ENCODE data around the gene PSMA2.
"Not testable (repeated sequence)": the region's sequence is repeated elsewhere in the genome, so short reads cannot be mapped to it uniquely, and the experiment has no call there.

The PSMA2 gene

DNA sequence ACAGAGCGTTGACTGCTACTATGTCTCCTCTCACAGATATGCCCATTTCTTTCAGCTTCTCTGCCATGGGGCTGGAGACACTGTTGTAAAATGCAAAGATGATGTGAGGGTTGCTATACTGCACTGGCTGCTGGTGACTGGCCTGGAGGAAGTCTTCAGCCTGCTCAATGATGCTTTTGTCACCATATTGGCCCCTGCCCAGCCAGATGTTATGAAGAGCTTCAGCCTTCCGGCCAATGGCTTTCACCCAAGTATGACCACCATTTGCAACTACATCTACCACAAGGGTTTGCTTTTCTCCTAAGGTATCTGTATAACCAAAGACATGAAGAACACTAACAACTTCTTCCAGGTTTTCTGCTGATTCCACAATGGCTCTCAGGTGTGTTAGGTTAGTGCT lies 21.7 kb downstream of the PSMA2 start:
- in situ Hi-C loops (cut with MboI; ENCODE audit: low sequenced_read_pairs) = no loop called here

DNA sequence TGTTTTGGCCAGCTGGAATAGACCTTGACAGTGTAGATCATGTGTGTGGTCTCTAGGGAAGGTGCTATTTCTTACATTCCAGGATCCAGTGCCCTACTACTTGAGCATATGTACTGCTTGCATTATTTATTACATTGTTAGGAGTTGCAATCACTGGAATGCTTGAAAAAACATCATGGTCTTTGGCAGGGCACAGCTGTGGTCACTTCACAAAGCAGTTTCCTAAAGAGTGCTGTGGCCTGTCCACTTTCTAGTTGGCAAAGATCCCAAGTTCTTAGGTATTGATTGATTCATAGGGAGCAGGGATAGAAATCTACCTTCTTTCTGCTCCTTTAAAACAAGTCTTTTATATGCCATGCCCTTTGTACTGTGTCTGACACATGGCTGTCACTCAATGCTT lies 24.7 kb downstream of the PSMA2 start:
- in situ Hi-C loops (cut with MboI; ENCODE audit: low sequenced_read_pairs) = no loop called here

DNA sequence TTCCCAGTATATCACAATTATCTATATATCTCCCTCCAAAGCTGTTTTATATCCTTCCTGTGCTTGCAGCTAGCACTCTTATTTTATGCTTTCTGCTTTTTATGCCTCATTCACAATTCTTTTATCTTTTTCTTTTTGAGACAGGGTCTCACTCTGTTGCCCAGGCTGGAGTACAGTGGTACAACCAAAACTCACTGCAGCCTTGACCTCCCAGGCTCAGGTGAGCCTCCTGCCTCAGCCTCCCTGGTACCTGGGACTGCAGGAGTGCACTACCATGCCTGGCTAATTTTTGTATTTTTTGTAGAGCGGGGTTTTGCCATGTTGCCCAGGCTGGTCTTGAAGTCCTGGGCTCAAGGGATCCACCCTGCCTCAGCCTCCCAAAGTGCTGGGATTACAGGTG lies 25.8 kb downstream of the PSMA2 start:
- in situ Hi-C loops (cut with MboI; ENCODE audit: low sequenced_read_pairs) = no loop called here

DNA sequence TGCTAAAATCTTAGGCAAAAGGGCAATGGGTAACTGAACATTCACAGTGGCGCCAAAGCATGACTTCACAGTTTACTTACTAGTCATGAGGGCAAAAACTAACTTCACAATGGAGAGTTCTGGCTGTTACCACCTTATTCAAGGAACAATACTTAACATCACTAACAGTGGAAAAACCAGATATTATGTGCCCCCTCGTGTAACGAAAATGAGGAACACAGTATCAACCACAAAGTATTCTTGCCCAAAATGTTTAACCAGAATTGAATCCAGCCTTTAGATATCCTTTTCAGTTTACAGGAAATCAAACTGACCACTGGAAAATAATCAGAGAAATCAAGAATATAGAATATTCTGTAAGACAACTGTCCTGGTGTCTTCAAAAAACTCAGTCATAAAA lies 29.6 kb downstream of the PSMA2 start:
- in situ Hi-C loops (cut with MboI; ENCODE audit: low sequenced_read_pairs) = no loop called here

DNA sequence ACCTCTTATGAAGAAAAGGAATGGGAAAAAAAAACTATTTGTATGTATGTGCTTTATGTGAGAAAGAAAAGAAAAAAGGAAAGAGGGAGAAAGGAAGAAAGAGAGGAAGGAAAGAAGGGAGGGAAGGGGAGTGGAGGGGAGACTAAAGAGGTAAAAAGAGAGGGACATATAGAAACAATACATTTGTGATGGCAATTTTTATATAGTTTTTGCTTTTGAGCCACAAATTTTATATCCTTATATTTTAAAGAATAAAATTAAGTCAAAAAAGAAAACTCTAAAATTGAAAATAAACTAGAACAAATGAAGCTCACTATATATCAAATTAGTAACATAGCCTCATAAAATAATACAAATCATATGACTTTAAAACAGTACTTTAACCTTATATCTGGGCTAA lies 31.1 kb downstream of the PSMA2 start:
- in situ Hi-C loops (cut with MboI; ENCODE audit: low sequenced_read_pairs) = no loop called here

DNA sequence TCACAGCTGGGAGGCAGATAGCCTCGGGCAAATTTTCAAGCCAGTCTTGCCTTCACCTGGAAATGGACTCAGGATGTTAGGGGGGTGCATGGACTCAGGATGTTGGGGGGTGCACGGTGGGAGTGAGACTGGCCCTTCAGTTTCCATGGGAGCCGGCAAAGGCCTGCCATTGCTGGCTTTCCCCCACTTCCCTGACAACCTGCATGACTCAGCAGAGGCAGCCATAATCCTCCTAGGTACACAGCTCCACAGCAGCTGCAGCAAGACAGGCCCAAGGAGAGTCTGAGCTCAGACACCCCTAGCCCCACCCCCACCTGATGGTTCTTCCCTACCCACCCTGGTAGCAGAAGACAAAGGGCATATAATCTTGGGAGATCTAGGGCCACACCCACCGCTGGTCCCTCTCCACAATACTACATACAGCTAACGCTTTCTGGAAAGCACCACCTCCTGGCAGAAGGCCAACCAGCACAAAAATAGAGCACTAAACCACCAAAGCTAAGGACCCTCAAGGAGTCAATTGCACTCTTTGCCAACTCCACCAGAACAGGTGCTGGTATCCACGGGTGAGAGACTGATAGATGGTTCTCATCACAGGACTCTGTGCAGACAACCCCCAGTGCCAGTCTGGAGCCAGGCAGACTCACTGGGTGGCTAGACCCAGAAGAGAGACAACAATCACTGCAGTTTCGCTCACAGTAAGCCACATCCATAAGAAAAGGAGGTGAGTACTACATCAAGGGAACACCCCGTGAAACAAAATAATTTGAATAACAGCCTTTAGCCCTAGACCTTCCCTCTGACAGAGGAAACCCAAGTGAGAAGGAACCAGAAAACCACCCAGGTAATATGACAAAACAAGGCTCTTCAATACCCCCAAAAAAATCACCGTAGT lies 38.4 kb downstream of the PSMA2 start:
- in situ Hi-C loops (cut with MboI; ENCODE audit: low sequenced_read_pairs) = no loop called here

DNA sequence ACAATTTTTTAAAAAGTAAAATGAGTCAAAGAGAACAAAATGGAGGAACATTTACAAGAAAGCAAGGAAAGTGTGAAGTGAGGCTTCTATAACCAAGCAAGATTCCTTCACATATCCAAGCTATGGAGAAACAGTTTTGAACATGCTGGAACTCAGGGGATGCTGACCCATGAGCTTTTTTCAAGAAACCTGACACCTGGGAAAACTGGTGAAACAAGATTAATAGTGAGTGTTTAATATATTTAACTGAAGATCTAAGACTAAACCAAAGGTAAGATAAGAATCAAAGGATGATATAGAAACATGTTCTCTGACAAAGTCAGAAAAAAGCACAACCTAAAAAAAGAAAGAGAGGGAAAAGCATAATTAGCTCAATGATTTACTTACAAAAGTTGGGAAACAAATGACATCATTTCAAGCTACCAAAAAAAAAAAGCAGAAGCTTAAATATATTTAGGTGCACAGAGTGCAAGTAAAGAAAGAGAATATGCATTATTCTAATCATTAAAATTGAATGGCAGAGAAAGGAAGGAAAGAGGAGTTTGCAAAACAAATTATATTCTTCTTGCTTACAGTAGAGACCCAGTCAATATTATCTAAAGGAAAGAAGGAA lies 45.0 kb downstream of the PSMA2 start:
- in situ Hi-C loops (cut with MboI; ENCODE audit: low sequenced_read_pairs) = no loop called here

DNA sequence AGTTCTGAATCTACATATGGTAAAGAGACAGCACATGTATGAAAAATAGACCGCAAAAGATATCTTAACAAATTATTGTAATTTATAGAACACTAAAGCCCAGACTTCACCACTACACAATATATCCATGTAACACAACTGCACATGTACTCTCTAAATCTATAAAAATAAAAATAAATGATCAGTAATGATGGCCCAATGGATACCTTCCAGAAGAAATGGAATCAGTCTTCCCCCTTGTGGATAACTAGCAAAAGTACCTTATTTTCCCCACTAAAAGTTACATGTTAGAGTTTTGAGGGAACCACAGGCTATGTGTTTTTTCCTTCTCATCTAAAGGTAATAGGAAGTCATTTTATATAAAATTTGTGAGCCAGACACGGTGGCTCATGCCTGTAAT lies 45.8 kb downstream of the PSMA2 start:
- in situ Hi-C loops (cut with MboI; ENCODE audit: low sequenced_read_pairs) = no loop called here

DNA sequence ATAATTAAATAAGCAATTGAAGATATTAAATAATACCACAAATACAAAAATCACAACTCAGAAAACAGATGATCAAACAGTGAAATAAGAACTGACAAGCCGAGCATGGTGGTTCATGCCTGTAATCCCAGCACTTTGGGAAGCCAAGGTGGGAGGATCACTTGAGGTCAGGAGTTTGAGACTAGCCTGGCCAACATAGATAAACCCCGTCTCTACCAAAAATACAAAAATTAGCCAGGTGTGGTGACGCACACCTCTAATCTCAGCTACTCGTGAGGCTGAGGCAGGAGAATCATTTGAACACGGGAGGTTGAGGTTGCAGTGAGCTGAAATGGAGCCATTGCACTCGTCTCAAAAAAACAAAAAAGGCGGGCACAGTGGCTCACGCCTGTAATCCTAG lies 46.8 kb downstream of the PSMA2 start:
- in situ Hi-C loops (cut with MboI; ENCODE audit: low sequenced_read_pairs) = not testable (repeated sequence)

DNA sequence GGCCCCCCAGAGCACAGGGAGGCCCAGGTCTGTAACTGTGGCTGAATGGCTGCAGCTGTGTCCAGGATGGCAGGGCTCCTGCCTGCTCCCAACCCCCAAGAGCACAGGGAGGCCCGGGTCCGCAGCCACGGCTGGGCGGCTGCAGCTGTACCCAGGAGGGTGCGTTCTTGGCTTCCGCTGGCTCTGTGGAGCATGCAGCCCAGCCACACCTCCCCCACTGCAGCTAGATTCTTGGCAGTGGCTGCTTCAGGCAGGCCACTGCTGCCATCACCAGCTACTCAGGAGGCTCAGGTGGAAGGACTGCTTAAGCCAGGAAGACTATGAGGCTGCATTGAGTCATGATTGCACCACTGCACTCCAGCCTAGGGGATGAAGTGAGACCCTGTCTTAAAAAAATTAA lies 48.0 kb downstream of the PSMA2 start:
- in situ Hi-C loops (cut with MboI; ENCODE audit: low sequenced_read_pairs) = no loop called here

DNA sequence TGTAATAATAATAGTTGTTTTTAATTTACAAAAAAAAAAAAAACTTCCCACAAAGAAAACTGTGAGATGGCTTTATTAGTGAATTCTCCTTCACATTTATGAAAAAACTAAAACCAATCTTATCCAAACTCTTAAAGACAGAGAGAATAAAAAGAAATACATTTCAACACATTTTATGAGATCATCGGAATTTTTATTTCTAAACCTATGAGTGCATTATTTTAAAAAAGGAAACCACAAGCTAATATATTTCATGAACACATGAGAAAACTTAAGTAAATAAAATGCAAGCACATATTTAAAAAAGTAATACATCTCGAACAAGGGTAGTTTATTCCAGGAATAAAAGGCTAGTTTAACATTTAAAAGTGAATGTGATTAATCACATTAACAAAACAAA lies 51.6 kb downstream of the PSMA2 start:
- in situ Hi-C loops (cut with MboI; ENCODE audit: low sequenced_read_pairs) = no loop called here

DNA sequence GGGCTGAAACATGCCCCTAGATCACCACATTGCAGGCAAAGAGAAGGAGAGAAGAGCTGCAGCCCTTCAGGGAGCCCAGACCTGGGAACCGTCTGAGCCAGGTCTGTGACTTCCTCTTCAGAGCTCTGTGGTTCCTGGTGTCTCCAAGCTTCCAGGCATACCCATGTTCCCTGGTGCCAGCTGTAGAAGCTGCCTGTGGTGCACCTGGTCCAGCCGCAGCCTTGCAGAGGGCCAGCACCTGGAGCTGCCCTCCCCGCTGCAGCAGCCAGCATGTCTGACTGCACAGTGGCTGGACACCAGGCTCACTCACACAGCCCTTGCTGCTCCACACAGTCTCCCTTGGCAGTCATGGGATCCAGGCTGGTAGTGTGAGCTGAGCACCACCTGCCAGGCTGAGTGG lies 53.7 kb downstream of the PSMA2 start:
- in situ Hi-C loops (cut with MboI; ENCODE audit: low sequenced_read_pairs) = no loop called here

DNA sequence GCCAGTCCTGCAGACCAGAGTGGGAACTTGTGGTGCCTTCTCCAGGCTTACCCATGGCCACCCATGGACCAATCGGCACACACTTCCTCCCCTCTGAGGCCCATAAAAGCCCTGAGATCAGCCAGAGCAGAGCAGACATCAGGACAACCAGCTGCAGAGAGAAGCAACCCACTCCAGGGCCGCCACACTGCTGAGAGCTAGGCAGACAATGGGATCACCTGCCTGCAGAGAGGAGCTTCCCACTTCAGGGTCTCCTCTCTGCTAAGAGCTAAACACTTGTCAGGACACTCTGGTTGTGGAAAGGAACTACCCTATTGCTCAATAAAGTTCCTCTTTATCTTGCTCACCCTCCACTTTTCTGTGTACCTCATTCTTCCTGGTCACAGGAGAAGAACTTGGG lies 54.1 kb downstream of the PSMA2 start:
- in situ Hi-C loops (cut with MboI; ENCODE audit: low sequenced_read_pairs) = no loop called here

DNA sequence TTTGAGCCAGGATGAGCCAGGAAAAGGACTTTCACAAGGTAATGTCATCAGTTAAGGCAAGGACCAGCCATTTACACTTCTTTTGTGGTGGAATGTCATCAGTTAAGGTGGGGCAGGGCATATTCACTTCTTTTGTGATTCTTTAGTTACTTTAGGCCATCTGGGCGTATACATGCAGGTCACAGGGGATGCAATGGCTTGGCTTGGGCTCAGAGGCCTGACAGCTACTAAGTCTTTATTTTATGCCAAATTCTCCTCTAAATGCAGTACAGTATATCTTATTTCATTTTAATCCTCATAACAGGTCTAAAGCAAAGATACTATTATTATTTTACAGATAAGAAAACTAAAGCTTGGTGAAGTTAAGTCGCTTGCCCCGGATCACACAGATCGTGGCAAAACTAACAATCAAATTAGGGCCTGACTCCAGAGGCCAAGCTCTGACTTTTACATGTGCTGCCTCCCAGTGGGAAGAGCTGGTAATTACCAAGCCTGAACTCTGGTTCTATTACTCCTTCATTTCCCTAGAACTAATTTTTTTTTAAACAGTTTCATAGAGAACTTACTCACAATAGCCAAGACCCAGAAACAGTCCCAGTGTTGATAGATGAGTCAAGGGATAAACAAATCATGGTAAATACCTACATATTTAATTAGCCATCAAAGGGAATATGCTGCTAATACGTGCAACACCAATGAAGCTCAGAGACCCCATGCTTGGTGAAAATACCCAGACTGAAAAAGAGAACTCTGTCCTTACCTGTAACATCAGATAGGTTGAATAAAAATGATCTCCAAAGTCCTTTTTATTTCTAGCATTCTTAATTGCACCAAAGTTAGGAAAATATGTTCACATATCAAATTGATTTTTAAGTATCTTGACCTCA lies 55.5 kb downstream of the PSMA2 start:
- in situ Hi-C loops (cut with MboI; ENCODE audit: low sequenced_read_pairs) = no loop called here

DNA sequence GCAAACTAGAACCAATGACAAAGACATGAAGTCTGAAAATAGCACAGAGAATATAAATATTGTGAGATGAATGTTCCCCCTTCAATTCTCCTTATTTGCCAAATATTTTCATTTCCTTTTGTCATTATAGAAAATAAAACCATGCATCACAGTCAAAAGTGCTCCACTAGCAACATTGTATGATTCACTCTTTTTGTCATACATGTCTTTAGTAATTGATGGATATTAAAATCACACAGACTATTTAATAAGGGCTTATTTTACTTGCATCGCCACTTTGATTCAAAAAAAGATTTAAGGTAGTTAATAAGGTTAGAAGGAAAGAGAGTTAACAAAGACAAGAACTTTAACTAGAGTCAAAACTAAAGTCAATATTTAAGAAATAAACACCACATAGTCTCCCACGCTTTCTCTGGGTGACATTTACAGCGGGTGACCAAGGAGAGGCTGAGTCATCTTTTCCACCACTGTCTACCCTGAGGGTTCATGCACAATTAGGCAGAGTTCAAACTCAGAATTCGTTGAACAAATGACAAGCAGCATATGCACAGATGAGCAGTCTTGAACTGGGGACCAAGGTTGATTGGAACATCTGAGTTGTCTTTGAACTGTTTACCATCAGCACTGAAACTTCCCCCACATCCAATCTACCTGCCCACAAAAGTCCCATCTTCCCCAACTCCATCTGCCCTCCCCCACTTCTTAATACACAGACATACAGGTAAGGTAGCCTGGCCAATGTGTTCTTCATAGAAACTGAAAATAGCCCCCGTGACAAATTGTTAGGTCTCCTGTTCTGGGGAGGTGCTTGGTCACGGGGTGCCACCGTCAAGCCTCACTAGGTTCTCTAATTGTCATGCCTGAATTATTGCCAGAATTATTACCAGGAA lies 62.6 kb downstream of the PSMA2 start:
- in situ Hi-C loops (cut with MboI; ENCODE audit: low sequenced_read_pairs) = no loop called here

DNA sequence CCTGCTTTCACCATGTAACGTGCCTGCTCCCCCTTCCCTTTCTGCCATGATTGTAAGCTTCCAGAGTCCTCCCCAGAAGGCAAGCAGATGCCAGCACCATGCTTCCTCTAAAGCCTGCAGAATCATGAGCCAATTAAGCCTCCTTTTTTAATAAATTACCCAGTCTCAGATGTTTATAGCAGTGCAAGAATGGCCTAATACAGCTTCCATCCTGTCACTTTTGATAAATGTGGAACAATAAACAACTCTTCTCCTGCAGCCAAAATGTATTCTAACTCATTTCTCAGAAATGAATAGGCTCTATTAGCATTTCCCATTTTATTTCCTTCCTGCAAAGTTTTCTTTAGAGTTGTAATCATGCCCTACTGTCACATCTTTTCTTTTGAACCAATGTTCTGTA lies 63.5 kb downstream of the PSMA2 start:
- in situ Hi-C loops (cut with MboI; ENCODE audit: low sequenced_read_pairs) = no loop called here

Data from HL-60/S4 (cell line).